ENCODE data around the gene THEMIS.

DNA sequence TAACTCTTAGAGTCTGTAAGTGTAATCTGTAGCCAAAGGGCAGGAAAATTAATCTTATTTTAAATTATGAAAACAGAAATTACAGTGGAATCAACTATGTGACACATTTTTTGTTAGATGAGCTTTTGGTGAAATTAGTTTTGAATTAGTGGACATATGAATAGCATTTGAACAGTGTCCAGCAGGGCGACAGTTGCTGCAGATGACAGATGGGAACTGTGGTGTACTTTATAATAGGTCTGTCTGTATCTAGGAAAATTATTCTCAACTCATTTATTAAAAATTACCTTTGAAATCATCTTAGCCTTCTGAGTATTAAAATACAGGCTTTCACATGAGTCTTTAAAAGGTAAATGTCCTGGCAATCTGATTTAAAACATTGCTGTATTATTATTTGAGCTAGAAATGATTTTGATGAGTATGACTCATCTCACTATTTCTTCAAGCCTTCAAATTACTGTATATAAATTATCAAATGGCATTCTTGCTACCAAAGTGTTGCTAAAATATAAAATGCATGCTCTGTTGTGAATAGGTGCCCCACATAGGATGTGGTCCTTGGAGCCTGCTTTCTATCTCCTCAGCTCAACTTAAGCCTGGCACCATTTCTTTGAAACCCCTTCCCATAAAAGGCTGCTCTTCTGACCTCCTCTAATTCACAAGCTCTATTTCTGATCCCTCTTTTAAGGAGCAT lies 173.5 kb downstream of the THEMIS start:
- TF ChIP-seq POLR2A (IDR thresholded peaks at IDR 0.05; ENCODE audit: low read length) = no peak
- no peak for TF ChIP-seq GATA1 (IDR thresholded peaks at IDR 0.05; ENCODE audit: low read depth, low read length)

Data from erythroblast (primary cell).